ENCODE data around the gene ZNF841. TPM values are rescaled to one million over a fixed set of nuclear protein-coding genes. Genes with fewer than 3 reads are reported as not detected.

Gene ZNF841
- 10.5 and 11.1 TPM in 2 replicates for polyA plus RNA-seq (2011; rRNA removed)
- polyA minus RNA-seq (2011; rRNA and poly(A)+ RNA removed) = 19.8 and 27.5 TPM in 2 replicates

DNA sequence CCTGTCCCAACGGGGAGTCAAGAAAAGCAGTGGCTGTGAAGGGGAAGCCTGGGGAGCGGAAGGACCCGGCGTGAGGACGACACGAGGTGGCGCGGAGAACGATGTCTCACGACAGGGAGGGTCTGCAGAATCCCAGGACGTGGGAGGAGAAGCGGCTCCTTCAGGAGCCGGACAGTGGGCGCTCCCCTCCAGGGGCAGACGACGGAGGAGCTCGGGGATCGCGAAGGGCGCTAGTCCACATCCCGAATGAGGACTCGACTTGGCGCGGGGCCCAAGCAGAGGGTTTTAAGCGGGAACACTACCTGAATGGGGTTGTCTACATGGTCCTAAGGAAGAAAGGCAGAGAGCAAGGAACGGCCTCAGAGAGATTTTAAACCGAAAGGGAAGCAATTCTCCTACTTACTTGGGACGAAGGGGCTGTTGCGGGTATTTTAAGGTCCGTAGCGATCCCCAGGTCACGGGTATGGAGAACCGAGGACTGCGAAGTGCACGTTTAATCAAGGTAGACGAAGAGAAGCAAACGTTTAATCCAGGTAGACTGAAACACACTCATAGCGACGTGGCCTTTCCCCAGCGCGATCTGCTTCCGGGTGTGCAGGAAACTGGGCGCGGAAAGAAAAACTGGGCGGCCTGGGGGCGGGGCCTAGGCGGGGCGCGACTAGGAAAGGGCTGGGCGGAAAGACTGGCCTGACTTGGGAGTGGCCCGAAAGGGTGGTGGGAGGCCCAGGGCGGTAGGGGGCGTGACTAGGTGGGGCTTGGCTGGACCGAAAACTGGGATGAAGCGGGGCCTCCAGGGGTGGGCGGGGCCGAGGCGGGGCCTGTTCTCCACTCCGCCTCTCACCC lies at the start of gene ZNF841:
TSS of gene ZNF841 (minus strand) at position 594 of the 843 bp plus-strand sequence. CDS start 10,964 bp downstream, outside the sequence.
- ChIA-PET POLR2A (interaction anchor here (0.8 kb wide), 1 partner anchor 133 kb away, joined by 3 read pairs; no protein-coding TSS in a partner anchor), CTCF (interaction anchor here (1.0 kb wide), 1 partner anchor 45 kb away, joined by 3 read pairs; no protein-coding TSS in a partner anchor)
- Histone ChIP-seq H3K27ac (ENCODE audit: low read depth, low read length) (peak within 1 kb of the TSS; percentile 93), H3K27me3 (ENCODE audit: control insufficient read depth, insufficient read depth, low read length) (no peaks in the 10 kb centered on the region), H3K4me3 (ENCODE audit: low read depth, low read length) (peak within 1 kb of the TSS; percentile 96), H3K9me3 (ENCODE audit: control insufficient read depth, insufficient read depth, low read length) (peaks cover 44% of the 10 kb centered on the region)
- peak; percentile 80 for DNase-seq (ENCODE audit: low read depth, low spot score)
- TF ChIP-seq, protein P1, sequence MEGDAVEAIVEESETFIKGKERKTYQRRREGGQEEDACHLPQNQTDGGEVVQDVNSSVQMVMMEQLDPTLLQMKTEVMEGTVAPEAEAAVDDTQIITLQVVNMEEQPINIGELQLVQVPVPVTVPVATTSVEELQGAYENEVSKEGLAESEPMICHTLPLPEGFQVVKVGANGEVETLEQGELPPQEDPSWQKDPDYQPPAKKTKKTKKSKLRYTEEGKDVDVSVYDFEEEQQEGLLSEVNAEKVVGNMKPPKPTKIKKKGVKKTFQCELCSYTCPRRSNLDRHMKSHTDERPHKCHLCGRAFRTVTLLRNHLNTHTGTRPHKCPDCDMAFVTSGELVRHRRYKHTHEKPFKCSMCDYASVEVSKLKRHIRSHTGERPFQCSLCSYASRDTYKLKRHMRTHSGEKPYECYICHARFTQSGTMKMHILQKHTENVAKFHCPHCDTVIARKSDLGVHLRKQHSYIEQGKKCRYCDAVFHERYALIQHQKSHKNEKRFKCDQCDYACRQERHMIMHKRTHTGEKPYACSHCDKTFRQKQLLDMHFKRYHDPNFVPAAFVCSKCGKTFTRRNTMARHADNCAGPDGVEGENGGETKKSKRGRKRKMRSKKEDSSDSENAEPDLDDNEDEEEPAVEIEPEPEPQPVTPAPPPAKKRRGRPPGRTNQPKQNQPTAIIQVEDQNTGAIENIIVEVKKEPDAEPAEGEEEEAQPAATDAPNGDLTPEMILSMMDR (IDR thresholded peaks at IDR 0.05; ENCODE audit: low read depth, low read length) = no peak

DNA sequence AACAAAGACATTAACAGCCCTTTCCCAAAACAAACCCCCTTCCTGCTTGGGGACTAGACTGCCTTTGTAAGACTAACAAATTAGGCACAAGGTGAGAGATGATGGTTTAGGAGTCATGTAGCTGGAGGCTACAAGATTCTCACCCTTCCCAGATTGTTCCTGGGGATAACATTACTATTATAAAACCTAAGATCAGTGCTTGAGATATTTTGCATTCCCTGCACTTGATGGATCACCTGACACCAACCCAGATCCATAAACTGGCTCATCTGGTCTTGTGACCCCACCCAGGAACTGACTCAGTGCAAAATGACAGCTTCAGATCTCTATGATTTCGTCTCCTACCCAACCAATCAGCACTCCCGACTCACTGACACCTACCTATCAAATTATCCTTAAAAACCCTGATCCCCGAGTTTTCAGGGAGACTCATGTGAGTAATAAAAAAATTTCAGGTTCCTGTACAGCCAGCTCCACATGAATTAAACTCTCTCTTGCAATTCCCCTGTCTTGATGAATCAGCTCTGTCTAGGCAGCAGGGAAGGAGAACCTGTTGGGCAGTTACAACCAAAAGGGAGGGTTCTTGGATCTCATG lies 46.5 kb upstream of the ZNF841 start:
- H3K27ac ChIP-seq (ENCODE audit: low read depth, low read length) = no peak overlapping the region
- H3K9me3 ChIP-seq (ENCODE audit: control insufficient read depth, insufficient read depth, low read length) = peaks cover 26% of the 10 kb centered on the region
- ChIA-PET POLR2A (interaction anchor here (1.2 kb wide), 1 partner anchor 47 kb away, joined by 3 read pairs; the partner anchor contains the start of gene PPP2R1A), CTCF (no interaction called here)
- no peak for DNase-seq (ENCODE audit: low read depth, low spot score)
- H3K4me3 ChIP-seq (ENCODE audit: low read depth, low read length) = no peak overlapping the region
- H3K27me3 ChIP-seq (ENCODE audit: control insufficient read depth, insufficient read depth, low read length) = no peaks in the 10 kb centered on the region
- TF ChIP-seq, protein P1 (IDR thresholded peaks at IDR 0.05; ENCODE audit: low read depth, low read length) = no peak

DNA sequence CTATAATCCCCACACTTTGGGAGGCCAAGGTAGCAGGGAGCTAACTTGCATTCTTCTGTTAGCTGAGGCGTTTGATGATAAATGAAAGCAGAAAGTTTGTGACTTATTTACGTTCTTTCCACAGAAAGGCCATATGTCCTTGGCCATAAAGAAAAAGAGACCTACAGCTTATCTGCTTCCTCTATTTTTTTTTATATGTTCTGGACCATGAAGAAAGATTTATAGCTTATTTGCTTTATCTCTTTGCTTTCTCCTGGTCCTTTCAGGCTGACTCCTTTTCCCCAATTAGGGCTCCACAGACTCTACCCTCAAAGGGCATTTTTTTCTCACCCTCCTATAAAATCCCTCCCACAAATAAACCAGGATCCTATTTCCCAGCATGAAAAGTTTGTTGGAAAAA lies 45.6 kb upstream of the ZNF841 start:
- Histone ChIP-seq H3K4me3 (ENCODE audit: low read depth, low read length) (no peak overlapping the region), H3K27me3 (ENCODE audit: control insufficient read depth, insufficient read depth, low read length) (no peaks in the 10 kb centered on the region), H3K9me3 (ENCODE audit: control insufficient read depth, insufficient read depth, low read length) (peaks cover 27% of the 10 kb centered on the region), H3K27ac (ENCODE audit: low read depth, low read length) (no peak overlapping the region)
- ChIA-PET CTCF (interaction anchor here (1.2 to 4.3 kb wide), 2 partner anchors 96 to 107 kb away, joined by 3 to 37 read pairs; no protein-coding TSS in a partner anchor), POLR2A (interaction anchor here (1.2 kb wide), 1 partner anchor 48 kb away, joined by 3 read pairs; the partner anchor contains the start of gene PPP2R1A)
- TF ChIP-seq, protein P1 (IDR thresholded peaks at IDR 0.05; ENCODE audit: low read depth, low read length) = no peak
- DNase-seq (ENCODE audit: low read depth, low spot score) = no peak

DNA sequence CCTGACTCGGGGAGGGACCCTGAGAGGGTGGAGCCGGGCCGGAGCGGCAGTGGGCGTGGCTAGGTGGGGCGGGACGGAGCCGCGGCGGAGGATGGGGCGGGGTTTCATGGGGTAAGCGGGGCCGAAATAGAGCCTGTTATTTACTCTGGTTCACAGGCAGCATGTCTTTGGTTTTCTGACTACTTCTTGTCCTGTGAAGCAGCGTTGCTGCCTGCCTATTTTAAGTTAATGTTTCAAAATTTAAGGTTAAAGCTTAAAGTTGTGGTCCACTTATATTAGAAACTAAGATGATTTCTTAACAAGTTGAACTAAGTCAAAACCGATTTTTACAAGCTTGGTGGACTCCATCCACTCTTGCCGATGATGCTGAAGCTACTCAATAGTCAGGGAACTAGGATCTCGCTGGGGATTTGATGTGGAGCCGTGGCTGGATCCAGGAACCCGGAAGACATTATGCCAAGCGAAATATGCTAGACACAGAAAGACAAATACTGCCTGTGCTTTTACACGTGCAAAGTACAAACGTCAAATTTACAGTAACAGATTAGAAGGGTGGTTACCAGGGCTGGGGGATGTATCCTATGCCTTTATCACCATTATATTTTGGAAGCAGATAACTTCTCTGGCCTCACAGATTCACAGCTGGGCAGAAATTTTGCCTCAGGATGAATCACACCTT lies 44.6 kb upstream of the ZNF841 start:
- no peak for DNase-seq (ENCODE audit: low read depth, low spot score)
- TF ChIP-seq, protein P1 (IDR thresholded peaks at IDR 0.05; ENCODE audit: low read depth, low read length) = no peak
- CTCF ChIA-PET = interaction anchor here (0.8 to 4.3 kb wide), 5 partner anchors 44 to 196 kb away, joined by 3 to 37 read pairs (median 3); partner anchors contain the start of genes ZNF610 and ZNF841
- H3K27ac ChIP-seq (ENCODE audit: low read depth, low read length) = no peak overlapping the region
- peak overlapping the region; percentile 40 for H3K4me3 ChIP-seq (ENCODE audit: low read depth, low read length)
- peaks cover 29% of the 10 kb centered on the region for H3K9me3 ChIP-seq (ENCODE audit: control insufficient read depth, insufficient read depth, low read length)
- no peaks in the 10 kb centered on the region for H3K27me3 ChIP-seq (ENCODE audit: control insufficient read depth, insufficient read depth, low read length)
- POLR2A ChIA-PET = interaction anchor here (1.9 kb wide), 1 partner anchor 50 kb away, joined by 5 read pairs; the partner anchor contains the start of gene PPP2R1A
